NCI-H1417 (cell line): ENCODE data around the gene HNRNPK.
A peak's percentile ranks its signal among the peaks of the same experiment; 100 is the strongest.

ENCODE experiments used
- DNase-seq, 3 experiments: peaks; one replicate each; lab custom pipeline; 2025; lab: John Stamatoyannopoulos, UW

Gene HNRNPK

GRCh38 chr9:83934569-83935275 lies 45.3 kb downstream of the HNRNPK start:
- peak in 1 of 3 experiments; percentile 14 for DNase-seq

GRCh38 chr9:83933790-83934189 lies 46.2 kb downstream of the HNRNPK start:
- no peak for DNase-seq

DNA sequence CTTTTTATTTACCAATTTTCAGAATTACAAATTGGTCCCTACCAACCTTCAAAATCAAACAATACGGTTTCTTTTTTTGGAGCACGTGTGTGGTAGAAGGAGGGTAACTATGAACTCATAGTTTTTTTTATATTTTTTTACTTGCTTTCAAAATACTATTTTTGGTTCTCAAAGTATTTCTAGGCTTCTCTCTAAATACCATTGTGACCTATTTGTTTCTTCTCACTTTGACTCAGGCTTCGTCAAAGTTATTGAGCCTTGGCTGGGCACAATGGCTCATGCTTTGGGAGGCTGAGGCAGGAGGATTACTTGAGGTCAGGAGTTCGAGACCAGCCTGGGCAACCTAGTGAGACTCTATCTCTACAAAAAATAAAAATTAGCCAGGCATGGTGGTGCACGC lies 47.2 kb downstream of the HNRNPK start:
- DNase-seq, result no peak

DNA sequence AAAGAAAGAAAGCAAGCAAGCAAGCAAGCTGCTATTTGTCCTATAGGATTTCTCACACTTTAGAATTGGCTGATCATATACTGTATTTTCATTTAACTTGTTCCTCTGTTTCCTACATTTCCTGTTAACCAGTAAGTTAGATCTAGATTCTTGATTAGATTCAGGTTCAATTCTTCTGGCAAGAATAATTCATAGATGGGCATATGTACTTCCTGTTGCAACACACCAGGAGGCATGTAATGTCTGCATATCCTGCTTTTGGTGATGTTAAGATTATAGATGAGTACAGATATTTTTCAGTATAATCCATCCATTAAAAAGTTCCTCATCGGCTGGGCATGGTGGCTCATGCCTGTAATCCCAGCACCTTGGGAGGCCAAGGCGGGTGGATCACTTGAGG lies 48.0 kb downstream of the HNRNPK start:
- DNase-seq, result no peak

DNA sequence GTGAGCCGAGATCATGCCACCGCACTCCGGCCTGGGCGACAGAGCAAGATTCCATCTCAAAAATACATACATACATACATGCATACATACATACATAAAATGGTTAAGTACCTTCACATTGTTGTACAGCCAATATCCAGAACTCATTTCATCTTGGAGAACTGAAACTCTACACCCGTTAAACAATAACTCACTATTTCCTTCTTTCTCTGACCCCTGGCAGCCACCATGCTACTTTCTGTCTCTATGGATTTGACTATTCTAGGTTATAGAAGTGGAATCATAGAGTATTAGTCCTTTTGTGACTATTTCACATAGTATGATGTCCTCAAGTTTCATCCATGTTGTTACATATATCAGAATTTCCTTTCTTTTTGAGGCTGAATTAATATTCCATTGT lies 49.1 kb downstream of the HNRNPK start:
- no peak for DNase-seq

- DNase-seq, result no peak
Measured at GRCh38 chr9:83927591-83927990, 52.4 kb downstream of the HNRNPK start.

DNA sequence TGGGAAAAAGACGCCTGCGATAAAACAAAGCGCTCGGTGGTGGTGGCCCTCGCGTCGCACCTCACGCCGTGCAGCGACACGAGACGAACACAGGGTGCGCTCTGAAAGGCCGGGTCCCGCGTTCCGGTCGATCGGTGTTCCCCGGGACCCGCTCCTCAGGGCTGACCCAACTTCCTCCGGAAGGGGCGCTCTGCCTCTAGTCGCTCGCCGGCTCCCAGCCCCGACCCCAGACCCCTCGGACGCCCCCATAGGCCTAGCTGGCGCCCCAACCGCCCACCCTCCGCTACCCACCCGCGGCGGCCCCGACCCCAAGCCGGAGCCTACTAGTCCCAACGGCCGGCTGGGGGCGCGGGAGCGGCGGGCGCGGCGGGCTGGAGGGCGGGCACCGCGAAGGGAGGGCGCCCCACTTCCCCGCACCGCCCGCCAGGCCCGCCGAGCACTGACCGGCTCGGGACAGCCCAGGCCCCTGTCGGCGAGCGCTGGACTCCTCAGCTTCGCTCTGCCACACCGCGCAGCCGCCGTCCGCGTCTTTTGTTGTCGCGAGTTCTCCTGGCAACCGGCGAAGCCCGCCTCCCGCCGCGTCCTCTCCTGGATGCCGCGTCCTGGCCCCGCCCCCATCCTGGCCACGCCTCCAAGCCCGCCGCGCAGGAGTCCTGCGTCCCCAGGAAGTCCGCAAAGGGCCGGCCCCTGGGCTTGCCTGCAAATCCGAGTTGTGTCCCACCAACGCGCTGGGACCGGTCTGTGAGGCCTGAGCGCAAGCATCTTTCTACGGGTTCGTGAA lies 58.9 kb downstream of the HNRNPK start, which contains the start of gene KIF27:
TSS of gene KIF27 (minus strand) at position 506 of the 781 bp plus-strand sequence. CDS start 5,841 bp downstream, outside the sequence.
- DNase-seq, result peak; percentile 89 to 98 (median 97)

GRCh38 chr9:83920469-83920926 lies 59.5 kb downstream of the HNRNPK start:
- DNase-seq, result peak; percentile 64 to 89 (median 79)

GRCh38 chr9:83919111-83919510 lies 60.9 kb downstream of the HNRNPK start:
- no peak for DNase-seq
